Testis (tissue), 2 donors: ENCODE data around the gene EEF2K.

Experiments
- POLR2A ChIP-seq: fragments of 450-650 bp; IDR thresholded peaks from one replicate; pipeline ENCODE4 v1.6.1; 2017; ENCODE audit warnings: antibody characterized with exemption, mild to moderate bottlenecking, moderate library complexity
- TF ChIP-seq, protein P1 (sequence below), 3 experiments: fragments of 450-650 bp in 2 of 3; fragments of 200-600 bp in 1 of 3; sonication (generic) in 1 of 3; IDR thresholded peaks; one replicate each; pipeline ENCODE4 v1.5.1; 2016 to 2019; ENCODE audit warnings: antibody characterized with exemption in 3 of 3, mild to moderate bottlenecking in 2 of 3, moderate library complexity in 1 of 3

DNA sequence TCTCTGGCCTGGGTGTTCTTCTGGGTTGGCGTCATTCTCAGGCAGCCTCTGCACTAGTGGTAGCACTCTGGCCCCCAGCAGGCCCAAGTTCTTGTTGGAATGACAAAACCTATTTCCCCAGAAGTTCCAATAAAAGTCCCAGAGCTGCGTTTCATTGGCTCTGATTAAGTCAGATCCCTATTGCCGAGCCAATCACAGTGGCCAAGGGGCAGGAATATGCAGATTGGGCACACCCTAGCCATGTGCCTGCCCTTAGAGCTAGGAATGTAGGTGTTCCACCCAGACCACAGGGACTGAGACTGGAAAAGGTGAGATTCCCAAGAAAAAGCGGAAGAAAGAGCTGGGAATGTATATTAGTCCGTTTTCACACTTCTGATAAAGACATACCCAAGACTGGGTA lies 46.2 kb downstream of the EEF2K start:
- no peak for TF ChIP-seq POLR2A
- TF ChIP-seq, protein P1, sequence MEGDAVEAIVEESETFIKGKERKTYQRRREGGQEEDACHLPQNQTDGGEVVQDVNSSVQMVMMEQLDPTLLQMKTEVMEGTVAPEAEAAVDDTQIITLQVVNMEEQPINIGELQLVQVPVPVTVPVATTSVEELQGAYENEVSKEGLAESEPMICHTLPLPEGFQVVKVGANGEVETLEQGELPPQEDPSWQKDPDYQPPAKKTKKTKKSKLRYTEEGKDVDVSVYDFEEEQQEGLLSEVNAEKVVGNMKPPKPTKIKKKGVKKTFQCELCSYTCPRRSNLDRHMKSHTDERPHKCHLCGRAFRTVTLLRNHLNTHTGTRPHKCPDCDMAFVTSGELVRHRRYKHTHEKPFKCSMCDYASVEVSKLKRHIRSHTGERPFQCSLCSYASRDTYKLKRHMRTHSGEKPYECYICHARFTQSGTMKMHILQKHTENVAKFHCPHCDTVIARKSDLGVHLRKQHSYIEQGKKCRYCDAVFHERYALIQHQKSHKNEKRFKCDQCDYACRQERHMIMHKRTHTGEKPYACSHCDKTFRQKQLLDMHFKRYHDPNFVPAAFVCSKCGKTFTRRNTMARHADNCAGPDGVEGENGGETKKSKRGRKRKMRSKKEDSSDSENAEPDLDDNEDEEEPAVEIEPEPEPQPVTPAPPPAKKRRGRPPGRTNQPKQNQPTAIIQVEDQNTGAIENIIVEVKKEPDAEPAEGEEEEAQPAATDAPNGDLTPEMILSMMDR (IDR thresholded peaks at IDR 0.05), result no peak
